ENCODE data around the gene CCDC47. TPM values are rescaled to one million over a fixed set of nuclear protein-coding genes. Genes with fewer than 3 reads are reported as not detected.

CCDC47 gene
- total and polyA plus RNA-seq, 4 donors: 33.0 to 87.2 (median 62.8) TPM

- TF ChIP-seq REST (IDR thresholded peaks at IDR 0.05) (no peak), RXRA (IDR thresholded peaks at IDR 0.05) (no peak), EGR1 (IDR thresholded peaks at IDR 0.05; ENCODE audit: low read depth in 2 of 2) (no peak), FOXA1 (IDR thresholded peaks at IDR 0.05) (no peak)
Measured at GRCh38 chr17:63764716-63765115, 8.7 kb downstream of the CCDC47 start (continued).

GRCh38 chr17:63762161-63763078 is 11.0 kb downstream of the CCDC47 start:
- H3K36me3 ChIP-seq (ENCODE audit: control insufficient read depth in 4 of 4, insufficient read depth in 3 of 4, low read depth in 1 of 4, low read length in 3 of 4): peaks cover 6 to 30% (median 20%) of the 10 kb centered on the region in 4 donors
- no peak for DNase-seq (ENCODE audit: low spot score)

GRCh38 chr17:63760771-63761539 is 12.4 kb downstream of the CCDC47 start:
- Histone ChIP-seq H3K4me3 (ENCODE audit: low read depth in 1 of 3, low read length in 3 of 3) (no peak overlapping the region), H3K4me1 (ENCODE audit: control insufficient read depth in 4 of 4, insufficient read depth in 4 of 4, low read length in 3 of 4) (peaks cover 3 to 21% (median 15%) of the 10 kb centered on the region in 4 donors), H3K9me3 (ENCODE audit: control insufficient read depth in 4 of 4, low read length in 3 of 4) (no peaks in the 10 kb centered on the region), H3K36me3 (ENCODE audit: control insufficient read depth in 4 of 4, insufficient read depth in 3 of 4, low read depth in 1 of 4, low read length in 3 of 4) (peaks cover 8 to 34% (median 28%) of the 10 kb centered on the region in 4 donors), H3K27me3 (ENCODE audit: control insufficient read depth in 4 of 4, insufficient read depth in 4 of 4, low read length in 3 of 4) (no peaks in the 10 kb centered on the region), H3K9ac (ENCODE audit: low read depth in 1 of 2, low read length in 2 of 2) (no peak overlapping the region), H3K27ac (ENCODE audit: low read depth in 1 of 2, low read length in 2 of 2) (no peak overlapping the region)
- 79% methylated on average over 10 of the region's 10 CpGs for WGBS
- DNase-seq (ENCODE audit: low spot score): no peak
- no peak for TF ChIP-seq NR2F2 (IDR thresholded peaks at IDR 0.05)
- TF ChIP-seq GABPA (IDR thresholded peaks at IDR 0.05 in 1 of 2, conservative IDR thresholded peaks at IDR 0.05 in 1 of 2): no peak
- TF ChIP-seq FOXA1 (IDR thresholded peaks at IDR 0.05): no peak
- TF ChIP-seq FOXA2 (IDR thresholded peaks at IDR 0.05): no peak
- TF ChIP-seq CTCF (IDR thresholded peaks at IDR 0.05; ENCODE audit: low read depth, low read length, missing input control): no peak
- no peak for TF ChIP-seq RXRA (IDR thresholded peaks at IDR 0.05)
- TF ChIP-seq ZBTB33 (IDR thresholded peaks at IDR 0.05): no peak
- no peak for TF ChIP-seq RAD21 (IDR thresholded peaks at IDR 0.05)
- TF ChIP-seq TAF1 (conservative IDR thresholded peaks at IDR 0.05): no peak

More at GRCh38 chr17:63762161-63763078, 11.0 kb downstream of the CCDC47 start:
- no peak overlapping the region for H3K9ac ChIP-seq (ENCODE audit: low read depth in 1 of 2, low read length in 2 of 2)
- no peaks in the 10 kb centered on the region for H3K27me3 ChIP-seq (ENCODE audit: control insufficient read depth in 4 of 4, insufficient read depth in 4 of 4, low read length in 3 of 4)
- H3K4me3 ChIP-seq (ENCODE audit: low read depth in 1 of 3, low read length in 3 of 3): no peak overlapping the region
- peaks cover 3 to 21% (median 15%) of the 10 kb centered on the region in 4 donors for H3K4me1 ChIP-seq (ENCODE audit: control insufficient read depth in 4 of 4, insufficient read depth in 4 of 4, low read length in 3 of 4)
- no peak for TF ChIP-seq TAF1 (conservative IDR thresholded peaks at IDR 0.05)
- TF ChIP-seq CTCF (IDR thresholded peaks at IDR 0.05; ENCODE audit: low read depth, low read length, missing input control): no peak
- TF ChIP-seq MAX (IDR thresholded peaks at IDR 0.05): no peak
- TF ChIP-seq HNF4A (conservative IDR thresholded peaks at IDR 0.05): peak in 1 of 2 donors; percentile 17
- H3K9me3 ChIP-seq (ENCODE audit: control insufficient read depth in 4 of 4, low read length in 3 of 4): no peaks in the 10 kb centered on the region
- 44% methylated on average over 5 of the region's 5 CpGs for whole genome bisulfite sequencing
- peak overlapping the region; percentile 40 to 42 for H3K27ac ChIP-seq (ENCODE audit: low read depth in 1 of 2, low read length in 2 of 2)

Measured in liver (tissue), 9 donors.